Dendritic cell treated with granulocyte-macrophage colony-stimulating factor and Interleukin-4, amounts not matched to agents 40 ng/mL and 50 ng/mL, for 4 days (primary cell): Measurements from ENCODE around the gene SF3A2.
A peak's percentile ranks its signal among the peaks of the same experiment; 100 is the strongest.

Source experiments
- H3K27ac Mint-ChIP-seq: one replicate; pipeline ENCODE4 v1.8.0; 2022; ENCODE audit warnings: mild to moderate bottlenecking, mixed read lengths
- H3K27me3 Mint-ChIP-seq: one replicate; pipeline ENCODE4 v1.8.0; 2022; ENCODE audit warnings: mild to moderate bottlenecking, mixed read lengths
- H3K36me3 Mint-ChIP-seq: one replicate; pipeline ENCODE4 v1.8.0; 2022; ENCODE audit warnings: low read depth, mixed read lengths
- H3K4me1 Mint-ChIP-seq: one replicate; pipeline ENCODE4 v1.8.0; 2022; ENCODE audit warnings: low read depth, mixed read lengths
- H3K4me3 Mint-ChIP-seq: one replicate; pipeline ENCODE4 v1.8.0; 2022; ENCODE audit warnings: mild to moderate bottlenecking, moderate library complexity, mixed read lengths
- H3K9me3 Mint-ChIP-seq: one replicate; pipeline ENCODE4 v1.8.0; 2022; ENCODE audit warnings: mixed read lengths
- intact Hi-C: fragments of 100-400 bp; cut with micrococcal nuclease; formaldehyde crosslinking; loops from one replicate; pipeline ENCODE4 v1.15.0; 2022

The SF3A2 gene

GRCh38 chr19:2213799-2214198 is 22.8 kb upstream of the SF3A2 start:
- peaks cover 6% of the 10 kb centered on the region for H3K4me1 Mint-ChIP-seq
- H3K27me3 Mint-ChIP-seq: no peaks in the 10 kb centered on the region
- intact Hi-C loops: no loop called here
- no peaks in the 10 kb centered on the region for H3K9me3 Mint-ChIP-seq
- H3K36me3 Mint-ChIP-seq: peaks cover 100% of the 10 kb centered on the region
- H3K27ac Mint-ChIP-seq: no peak overlapping the region
- H3K4me3 Mint-ChIP-seq: no peak overlapping the region

GRCh38 chr19:2214251-2214650 is 22.4 kb upstream of the SF3A2 start:
- peaks cover 100% of the 10 kb centered on the region for H3K36me3 Mint-ChIP-seq
- H3K4me3 Mint-ChIP-seq: no peak overlapping the region
- no peaks in the 10 kb centered on the region for H3K27me3 Mint-ChIP-seq
- no peak overlapping the region for H3K27ac Mint-ChIP-seq
- peaks cover 6% of the 10 kb centered on the region for H3K4me1 Mint-ChIP-seq
- H3K9me3 Mint-ChIP-seq: no peaks in the 10 kb centered on the region
- intact Hi-C loops: no loop called here

GRCh38 chr19:2215281-2215751 is 21.3 kb upstream of the SF3A2 start:
- H3K27ac Mint-ChIP-seq: no peak overlapping the region
- intact Hi-C loops: no loop called here
- no peaks in the 10 kb centered on the region for H3K9me3 Mint-ChIP-seq
- peaks cover 100% of the 10 kb centered on the region for H3K36me3 Mint-ChIP-seq
- H3K4me3 Mint-ChIP-seq: no peak overlapping the region
- H3K4me1 Mint-ChIP-seq: peaks cover 6% of the 10 kb centered on the region
- H3K27me3 Mint-ChIP-seq: no peaks in the 10 kb centered on the region

GRCh38 chr19:2216361-2217225 is 20.0 kb upstream of the SF3A2 start:
- Mint-ChIP-seq H3K27ac (no peak overlapping the region), H3K4me3 (no peak overlapping the region), H3K27me3 (no peaks in the 10 kb centered on the region), H3K36me3 (peaks cover 100% of the 10 kb centered on the region), H3K4me1 (peaks cover 4% of the 10 kb centered on the region), H3K9me3 (no peaks in the 10 kb centered on the region)
- intact Hi-C loops: no loop called here

- Mint-ChIP-seq H3K4me1 (no peaks in the 10 kb centered on the region), H3K4me3 (no peak overlapping the region), H3K27me3 (no peaks in the 10 kb centered on the region), H3K36me3 (peaks cover 100% of the 10 kb centered on the region), H3K27ac (no peak overlapping the region), H3K9me3 (no peaks in the 10 kb centered on the region)
- intact Hi-C loops: no loop called here
Observed at GRCh38 chr19:2217591-2217990, 19.0 kb upstream of the SF3A2 start.

GRCh38 chr19:2219726-2220125 is 16.9 kb upstream of the SF3A2 start:
- H3K36me3 Mint-ChIP-seq: peaks cover 100% of the 10 kb centered on the region
- no peak overlapping the region for H3K27ac Mint-ChIP-seq
- H3K4me1 Mint-ChIP-seq: no peaks in the 10 kb centered on the region
- H3K4me3 Mint-ChIP-seq: no peak overlapping the region
- H3K9me3 Mint-ChIP-seq: no peaks in the 10 kb centered on the region
- intact Hi-C loops: no loop called here
- H3K27me3 Mint-ChIP-seq: no peaks in the 10 kb centered on the region

- intact Hi-C loops: no loop called here
- no peaks in the 10 kb centered on the region for H3K9me3 Mint-ChIP-seq
- H3K36me3 Mint-ChIP-seq: peaks cover 100% of the 10 kb centered on the region
- H3K27ac Mint-ChIP-seq: no peak overlapping the region
- H3K27me3 Mint-ChIP-seq: no peaks in the 10 kb centered on the region
- no peak overlapping the region for H3K4me3 Mint-ChIP-seq
- no peaks in the 10 kb centered on the region for H3K4me1 Mint-ChIP-seq
Observed at GRCh38 chr19:2221250-2221831, 15.3 kb upstream of the SF3A2 start.

GRCh38 chr19:2221918-2222317 is 14.7 kb upstream of the SF3A2 start:
- Mint-ChIP-seq H3K27ac (no peak overlapping the region), H3K4me1 (no peaks in the 10 kb centered on the region), H3K9me3 (no peaks in the 10 kb centered on the region), H3K27me3 (no peaks in the 10 kb centered on the region), H3K36me3 (peaks cover 100% of the 10 kb centered on the region), H3K4me3 (no peak overlapping the region)
- intact Hi-C loops: no loop called here

GRCh38 chr19:2223391-2223790 is 13.2 kb upstream of the SF3A2 start:
- H3K4me1 Mint-ChIP-seq: peaks cover 14% of the 10 kb centered on the region
- no peak overlapping the region for H3K4me3 Mint-ChIP-seq
- H3K27me3 Mint-ChIP-seq: no peaks in the 10 kb centered on the region
- intact Hi-C loops: no loop called here
- H3K27ac Mint-ChIP-seq: no peak overlapping the region
- no peaks in the 10 kb centered on the region for H3K9me3 Mint-ChIP-seq
- peaks cover 100% of the 10 kb centered on the region for H3K36me3 Mint-ChIP-seq

GRCh38 chr19:2223959-2224358 is 12.7 kb upstream of the SF3A2 start:
- Mint-ChIP-seq H3K4me1 (peaks cover 14% of the 10 kb centered on the region), H3K4me3 (no peak overlapping the region), H3K9me3 (no peaks in the 10 kb centered on the region), H3K27ac (no peak overlapping the region), H3K27me3 (no peaks in the 10 kb centered on the region), H3K36me3 (peaks cover 100% of the 10 kb centered on the region)
- intact Hi-C loops: no loop called here

GRCh38 chr19:2224754-2225349 is 11.8 kb upstream of the SF3A2 start:
- Mint-ChIP-seq H3K36me3 (peaks cover 100% of the 10 kb centered on the region), H3K4me1 (peaks cover 14% of the 10 kb centered on the region), H3K4me3 (no peak overlapping the region), H3K27ac (no peak overlapping the region), H3K27me3 (no peaks in the 10 kb centered on the region), H3K9me3 (no peaks in the 10 kb centered on the region)
- intact Hi-C loops: no loop called here

GRCh38 chr19:2225415-2226050 is 11.1 kb upstream of the SF3A2 start:
- intact Hi-C loops: no loop called here
- peak overlapping the region; percentile 20 for H3K27ac Mint-ChIP-seq
- H3K36me3 Mint-ChIP-seq: peaks cover 100% of the 10 kb centered on the region
- H3K27me3 Mint-ChIP-seq: no peaks in the 10 kb centered on the region
- H3K4me1 Mint-ChIP-seq: peaks cover 14% of the 10 kb centered on the region
- H3K9me3 Mint-ChIP-seq: no peaks in the 10 kb centered on the region
- no peak overlapping the region for H3K4me3 Mint-ChIP-seq

- peak overlapping the region; percentile 20 for H3K27ac Mint-ChIP-seq
- peaks cover 100% of the 10 kb centered on the region for H3K36me3 Mint-ChIP-seq
- no peak overlapping the region for H3K4me3 Mint-ChIP-seq
- no peaks in the 10 kb centered on the region for H3K27me3 Mint-ChIP-seq
- H3K4me1 Mint-ChIP-seq: peaks cover 20% of the 10 kb centered on the region
- intact Hi-C loops: no loop called here
- H3K9me3 Mint-ChIP-seq: no peaks in the 10 kb centered on the region
Observed at GRCh38 chr19:2226051-2226839, 10.4 kb upstream of the SF3A2 start.
